Body of pancreas (tissue), 4 donors: ENCODE measurements around the gene APLF. TPM values are rescaled to one million over a fixed set of nuclear protein-coding genes. Genes with fewer than 3 reads are reported as not detected.

Experiments
- ATAC-seq: fragments of 150-250 bp; one replicate; pipeline ENCODE4 v1.9.1; 2016
- DNase-seq, 4 donors: peaks; one replicate each; pipeline ENCODE4 v3.0.0-alpha.2; 2019
- H3K27ac ChIP-seq, 4 donors: fragments of 200-600 bp; sonication (generic); 1 replicate in 3 of 4; 2 replicates in 1 of 4; pipeline versions ENCODE4 v1.5.1 to v1.6.1; 2016 to 2019; ENCODE audit warnings: mild to moderate bottlenecking in 1 of 4, mixed read lengths in 1 of 4, moderate library complexity in 1 of 4
- H3K27me3 ChIP-seq, 2 donors: fragments of 200-600 bp; sonication (generic); one replicate each; pipeline ENCODE4 v1.6.0; 2016; ENCODE audit warnings: mild to moderate bottlenecking in 1 of 2
- H3K36me3 ChIP-seq, 2 donors: fragments of 200-600 bp; sonication (generic); replicated peaks in 1 of 2; 2 replicates each; pipeline ENCODE4 v1.5.1; 2016; ENCODE audit warnings: low read depth in 2 of 2; ENCODE audit not compliant: insufficient read depth in 1 of 2
- H3K4me1 ChIP-seq: fragments of 200-600 bp; sonication (generic); one replicate; pipeline ENCODE4 v1.6.0; 2016
- H3K4me3 ChIP-seq, 2 donors: fragments of 200-600 bp; sonication (generic); 1 replicate in 1 of 2; 2 replicates in 1 of 2; pipeline ENCODE4 v1.5.1; 2016 to 2019
- H3K9me3 ChIP-seq, 3 donors: fragments of 200-600 bp; sonication (generic); 1 replicate in 2 of 3; 2 replicates in 1 of 3; pipeline ENCODE4 v1.5.1; 2016
- POLR2A ChIP-seq, 3 donors: fragments of 450-650 bp; IDR thresholded peaks; one replicate each; pipeline ENCODE4 v1.6.1; 2016; ENCODE audit warnings: antibody characterized with exemption in 3 of 3, mild to moderate bottlenecking in 2 of 3
- WGBS, 2 donors: methylation state at CpG; one replicate each; pipeline ENCODE4 v1.1.5; 2017; 5-methylcytosine and 5-hydroxymethylcytosine counted together
- intact Hi-C: fragments of 100-400 bp; cut with DNase I; formaldehyde crosslinking; loops from one replicate; pipeline ENCODE4 v1.15.1; 2023
- total RNA-seq, 2 donors: library from RNA; depleted of rRNA; stranded (reverse); fragments of >200 nt; gene quantifications; one replicate each; pipeline ENCODE4 v1.1.0, GENCODE V29; 2016
- TF ChIP-seq, protein P1 (sequence below), 7 experiments: fragments of 450-650 bp in 4 of 7; fragments of 200-600 bp in 3 of 7; sonication (generic) in 3 of 7; IDR thresholded peaks; one replicate each; pipeline ENCODE4 v1.5.1; 2016 to 2019; ENCODE audit warnings: antibody characterized with exemption in 7 of 7

Gene APLF
- total RNA-seq, 2 donors from 2014 or later = 3.9 to 4.0 TPM

DNA sequence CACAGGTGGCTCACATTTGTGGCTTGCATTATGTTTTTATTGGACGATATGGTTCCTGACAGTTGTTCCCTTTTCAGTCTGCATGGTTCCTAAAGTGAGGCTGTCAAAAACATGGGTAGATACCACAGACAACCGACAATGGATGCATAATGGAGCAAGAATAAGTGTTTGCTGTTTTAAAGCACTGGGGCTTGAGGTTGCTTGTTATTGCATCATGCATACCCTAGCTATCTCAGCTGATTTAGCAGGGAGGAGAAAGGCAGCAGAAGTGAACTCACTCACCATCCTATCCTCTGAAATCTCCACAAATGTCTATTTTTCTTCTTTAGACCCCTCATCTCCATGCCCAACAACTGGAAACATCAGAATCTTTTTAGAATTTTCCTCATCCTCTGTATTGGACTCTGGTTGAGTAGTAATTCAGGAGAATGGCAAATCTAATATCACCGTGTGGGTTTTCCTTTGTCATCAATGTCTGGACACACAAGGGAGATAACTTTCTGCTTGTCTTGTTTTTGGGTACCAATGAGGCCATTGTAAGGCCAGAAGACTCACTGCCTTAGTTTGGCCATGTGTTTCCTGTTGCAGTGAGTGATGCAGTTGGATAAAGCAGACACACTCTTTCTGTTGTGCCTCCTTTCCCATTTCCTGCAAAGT lies 47.0 kb upstream of the APLF start:
- DNase-seq = no peak
- intact Hi-C loops = no loop called here
- WGBS, 2 donors = 60 to 62% methylated on average over 3 of the region's 3 CpGs
- Histone ChIP-seq H3K27ac (no peak overlapping the region), H3K4me3 (no peak overlapping the region), H3K27me3 (no peaks in the 10 kb centered on the region), H3K9me3 (no peaks in the 10 kb centered on the region), H3K4me1 (no peaks in the 10 kb centered on the region), H3K36me3 (no peaks in the 10 kb centered on the region)
- TF ChIP-seq, protein P1, sequence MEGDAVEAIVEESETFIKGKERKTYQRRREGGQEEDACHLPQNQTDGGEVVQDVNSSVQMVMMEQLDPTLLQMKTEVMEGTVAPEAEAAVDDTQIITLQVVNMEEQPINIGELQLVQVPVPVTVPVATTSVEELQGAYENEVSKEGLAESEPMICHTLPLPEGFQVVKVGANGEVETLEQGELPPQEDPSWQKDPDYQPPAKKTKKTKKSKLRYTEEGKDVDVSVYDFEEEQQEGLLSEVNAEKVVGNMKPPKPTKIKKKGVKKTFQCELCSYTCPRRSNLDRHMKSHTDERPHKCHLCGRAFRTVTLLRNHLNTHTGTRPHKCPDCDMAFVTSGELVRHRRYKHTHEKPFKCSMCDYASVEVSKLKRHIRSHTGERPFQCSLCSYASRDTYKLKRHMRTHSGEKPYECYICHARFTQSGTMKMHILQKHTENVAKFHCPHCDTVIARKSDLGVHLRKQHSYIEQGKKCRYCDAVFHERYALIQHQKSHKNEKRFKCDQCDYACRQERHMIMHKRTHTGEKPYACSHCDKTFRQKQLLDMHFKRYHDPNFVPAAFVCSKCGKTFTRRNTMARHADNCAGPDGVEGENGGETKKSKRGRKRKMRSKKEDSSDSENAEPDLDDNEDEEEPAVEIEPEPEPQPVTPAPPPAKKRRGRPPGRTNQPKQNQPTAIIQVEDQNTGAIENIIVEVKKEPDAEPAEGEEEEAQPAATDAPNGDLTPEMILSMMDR (IDR thresholded peaks at IDR 0.05) = no peak
- TF ChIP-seq POLR2A (IDR thresholded peaks at IDR 0.05) = no peak
- ATAC-seq = no peak

DNA sequence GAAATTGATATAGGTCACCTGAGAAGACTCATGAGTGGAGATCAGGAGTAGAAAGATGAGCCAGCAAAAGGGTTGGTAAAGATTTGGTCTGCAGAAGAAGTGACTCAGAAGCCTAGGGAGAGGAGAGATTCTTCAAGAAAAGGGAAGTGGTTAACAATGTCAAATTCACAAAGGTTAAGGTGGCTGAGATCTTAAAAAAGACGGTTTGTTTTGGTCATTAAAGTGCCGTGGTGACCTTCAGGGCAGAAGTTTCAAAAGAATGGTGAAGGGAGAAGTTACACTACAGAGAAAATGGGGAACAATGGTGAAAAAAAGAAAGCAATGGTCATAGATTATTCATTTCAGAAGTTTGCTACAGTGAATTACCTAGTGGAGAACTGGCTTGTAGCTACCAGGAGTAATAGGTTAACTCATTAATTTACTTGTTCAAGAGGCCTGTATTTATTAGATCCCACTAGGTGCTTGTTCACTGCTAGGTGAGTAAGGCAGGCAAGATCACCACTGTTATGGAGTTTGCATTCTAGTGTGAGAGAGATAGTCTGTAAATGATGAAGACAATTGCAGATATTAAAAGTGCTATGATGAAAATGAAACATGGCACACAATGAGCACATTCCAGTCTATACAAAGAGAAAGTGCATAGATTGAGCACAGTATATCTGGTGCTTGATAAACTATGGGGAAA lies 43.3 kb upstream of the APLF start:
- H3K4me1 ChIP-seq = no peaks in the 10 kb centered on the region
- no peaks in the 10 kb centered on the region for H3K36me3 ChIP-seq
- H3K9me3 ChIP-seq = no peaks in the 10 kb centered on the region
- intact Hi-C loops = no loop called here
- H3K27me3 ChIP-seq = no peaks in the 10 kb centered on the region
- DNase-seq = no peak
- TF ChIP-seq POLR2A (IDR thresholded peaks at IDR 0.05) = no peak
- TF ChIP-seq, protein P1 (IDR thresholded peaks at IDR 0.05) = no peak
- no peak overlapping the region for H3K4me3 ChIP-seq
- no peak overlapping the region for H3K27ac ChIP-seq
- ATAC-seq = no peak
- 24 to 31% methylated on average over 2 of the region's 2 CpGs for WGBS, 2 donors

DNA sequence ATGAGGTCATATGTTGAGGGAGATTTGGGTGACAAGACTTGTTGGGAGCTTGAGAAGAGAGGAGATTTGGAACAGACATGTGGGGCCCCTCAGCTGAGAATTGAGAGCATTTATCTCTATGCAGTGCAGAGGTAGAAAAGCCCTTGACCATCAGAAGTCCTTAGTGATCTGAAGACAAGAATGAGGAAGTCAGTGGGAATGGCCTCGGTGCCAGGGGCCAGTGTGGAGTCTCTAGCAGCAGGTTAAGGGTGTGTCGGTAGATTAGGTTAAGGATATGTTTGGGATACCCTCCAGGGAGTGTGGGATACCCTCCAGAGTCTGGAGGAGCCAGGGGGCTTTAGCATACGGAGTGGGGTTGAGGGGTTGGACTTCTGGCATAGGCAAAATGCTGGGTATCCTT lies 41.9 kb upstream of the APLF start:
- Histone ChIP-seq H3K27me3 (no peaks in the 10 kb centered on the region), H3K4me3 (no peak overlapping the region), H3K27ac (no peak overlapping the region), H3K4me1 (no peaks in the 10 kb centered on the region), H3K9me3 (no peaks in the 10 kb centered on the region), H3K36me3 (no peaks in the 10 kb centered on the region)
- intact Hi-C loops = no loop called here
- TF ChIP-seq, protein P1 (IDR thresholded peaks at IDR 0.05) = no peak
- TF ChIP-seq POLR2A (IDR thresholded peaks at IDR 0.05) = no peak
- 47 to 63% methylated on average over 3 of the region's 3 CpGs for WGBS, 2 donors
- ATAC-seq (no peak), DNase-seq (no peak)

DNA sequence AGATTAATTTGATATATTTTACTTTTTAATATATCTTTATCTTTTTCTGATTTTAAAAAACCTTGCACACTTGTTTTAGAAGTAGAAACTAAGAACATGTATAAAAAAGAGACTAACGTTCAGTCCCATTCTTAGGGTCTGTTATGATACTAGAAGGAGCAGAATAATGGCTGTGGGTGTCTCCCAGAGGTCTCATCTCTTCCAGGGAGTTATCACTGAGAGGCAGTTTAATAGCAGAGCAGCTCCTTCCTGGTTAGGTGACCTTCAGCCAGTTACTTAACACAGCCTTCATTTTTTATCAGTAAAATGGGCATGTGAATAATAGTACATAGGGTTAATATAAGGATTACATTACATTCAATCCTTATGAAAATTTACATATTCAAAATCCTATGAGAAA lies 40.9 kb upstream of the APLF start:
- ATAC-seq (no peak), DNase-seq (no peak)
- intact Hi-C loops = no loop called here
- Histone ChIP-seq H3K4me3 (no peak overlapping the region), H3K27ac (no peak overlapping the region), H3K4me1 (no peaks in the 10 kb centered on the region), H3K27me3 (no peaks in the 10 kb centered on the region), H3K36me3 (no peaks in the 10 kb centered on the region), H3K9me3 (no peaks in the 10 kb centered on the region)
- TF ChIP-seq, protein P1 (IDR thresholded peaks at IDR 0.05) = no peak
- TF ChIP-seq POLR2A (IDR thresholded peaks at IDR 0.05) = no peak
- 74 to 82% methylated on average over 1 of the region's 1 CpG for WGBS, 2 donors
